DOHH2 (cell line): Measurements from ENCODE around the gene KCNMA1.

ENCODE experiments used
- EZH2phosphoT487 ChIP-seq: fragments of 200-600 bp; sonication (generic); IDR thresholded peaks from 2 replicates; pipeline ENCODE4 v1.6.1; 2017; ENCODE audit warnings: borderline replicate concordance, mild to moderate bottlenecking, antibody characterized with exemption, low read length, moderate library complexity, mixed read lengths
- TF ChIP-seq, protein P1 (sequence below): fragments of 200-600 bp; sonication (generic); IDR thresholded peaks from one replicate; pipeline ENCODE4 v1.5.1; 2014; ENCODE audit warnings: antibody characterized with exemption, mild to moderate bottlenecking, low read depth, low read length; ENCODE audit not compliant: poor library complexity, severe bottlenecking

DNA sequence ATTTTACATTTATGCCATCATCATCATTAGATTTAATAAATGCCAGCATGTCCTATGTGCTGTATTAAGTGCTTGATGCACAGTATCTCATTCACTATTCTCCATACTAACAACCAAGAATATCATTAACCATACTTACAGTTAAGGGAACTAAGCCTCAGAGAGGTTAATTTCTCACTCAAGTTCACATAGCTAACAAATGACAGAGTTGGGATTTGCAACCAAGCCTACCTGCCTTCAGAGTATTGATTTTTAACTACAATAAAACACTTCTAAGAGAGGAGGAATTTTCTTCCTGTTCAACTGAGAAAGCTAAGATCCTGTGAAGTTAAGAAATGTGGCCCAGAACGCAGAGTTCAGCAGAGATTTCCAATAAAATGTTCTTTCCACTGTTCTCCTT is 403.0 kb downstream of the KCNMA1 start:
- TF ChIP-seq, protein P1, sequence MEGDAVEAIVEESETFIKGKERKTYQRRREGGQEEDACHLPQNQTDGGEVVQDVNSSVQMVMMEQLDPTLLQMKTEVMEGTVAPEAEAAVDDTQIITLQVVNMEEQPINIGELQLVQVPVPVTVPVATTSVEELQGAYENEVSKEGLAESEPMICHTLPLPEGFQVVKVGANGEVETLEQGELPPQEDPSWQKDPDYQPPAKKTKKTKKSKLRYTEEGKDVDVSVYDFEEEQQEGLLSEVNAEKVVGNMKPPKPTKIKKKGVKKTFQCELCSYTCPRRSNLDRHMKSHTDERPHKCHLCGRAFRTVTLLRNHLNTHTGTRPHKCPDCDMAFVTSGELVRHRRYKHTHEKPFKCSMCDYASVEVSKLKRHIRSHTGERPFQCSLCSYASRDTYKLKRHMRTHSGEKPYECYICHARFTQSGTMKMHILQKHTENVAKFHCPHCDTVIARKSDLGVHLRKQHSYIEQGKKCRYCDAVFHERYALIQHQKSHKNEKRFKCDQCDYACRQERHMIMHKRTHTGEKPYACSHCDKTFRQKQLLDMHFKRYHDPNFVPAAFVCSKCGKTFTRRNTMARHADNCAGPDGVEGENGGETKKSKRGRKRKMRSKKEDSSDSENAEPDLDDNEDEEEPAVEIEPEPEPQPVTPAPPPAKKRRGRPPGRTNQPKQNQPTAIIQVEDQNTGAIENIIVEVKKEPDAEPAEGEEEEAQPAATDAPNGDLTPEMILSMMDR, result no peak
- no peak for TF ChIP-seq EZH2phosphoT487
